HepG2 (cell line): ENCODE data around the gene DDX11. TPM values are rescaled to one million over a fixed set of nuclear protein-coding genes. Genes with fewer than 3 reads are reported as not detected.
"Not testable (repeated sequence)": the region's sequence is repeated elsewhere in the genome, so short reads cannot be mapped to it uniquely, and the experiment has no call there.

Experiments used
- ATAC-seq: fragments of 200-7000 bp; cut with Tn5 transposase; 3 replicates; pipeline ENCODE4 v1.9.1; 2020; ENCODE audit warnings: mild to moderate bottlenecking, moderate library complexity
- BruUV-seq: library from RNA; stranded (reverse); fragments of 400-500 nt; replicated peaks from 2 replicates; lab custom pipeline; 2021; lab: Mats Ljungman, UMichigan
- CTCF ChIA-PET: fragments of 300-600 bp; formaldehyde crosslinking; extraction: SDS; loops from one replicate; lab custom pipeline; 2021; ENCODE audit warnings: low total read pairs, inconsistent platforms, low intra/inter-chr PET ratio; lab: Yijun Ruan, JAX
- POLR2A ChIA-PET: fragments of 350-600 bp; sonication (Branson Sonifier 250); formaldehyde crosslinking; loops from one replicate; lab custom pipeline; 2020; ENCODE audit warnings: antibody characterized with exemption, inconsistent platforms; lab: Yijun Ruan, JAX
- DNase-seq: peaks from one replicate; pipeline ENCODE4 v3.0.0-alpha.2; 2015; ENCODE audit warnings: low spot score
- FAIRE-seq: peaks from 3 replicates; lab custom pipeline; 2011; peaks lifted over from hg19 to GRCh38; lab: Jason Lieb, UNC
- H2AFZ ChIP-seq: one replicate; pipeline ENCODE4 v1.6.1; 2011; ENCODE audit warnings: low read length, inconsistent platforms
- H3K27ac ChIP-seq: fragments of 300-600 bp; 3 replicates; pipeline ENCODE4 v1.8.0; 2011; ENCODE audit warnings: mixed run types, mild to moderate bottlenecking, mixed read lengths, low read length, inconsistent platforms; ENCODE audit not compliant: insufficient read depth; ENCODE audit errors: extremely low read length
- H3K27me3 ChIP-seq, 2 experiments: fragments of 200-600 bp in 1 of 2; 2 replicates in 1 of 2; 3 replicates in 1 of 2; pipeline versions ENCODE4 v1.6.0 to v1.8.0; 2011; ENCODE audit warnings: low read length in 2 of 2, mild to moderate bottlenecking in 2 of 2, moderate library complexity in 2 of 2, inconsistent platforms in 1 of 2; ENCODE audit not compliant: insufficient read depth in 2 of 2, control insufficient read depth in 1 of 2
- H3K36me3 ChIP-seq, 2 experiments: fragments of 200-600 bp in 1 of 2; replicated peaks in 1 of 2; 2 replicates in 1 of 2; 3 replicates in 1 of 2; pipeline versions ENCODE4 v1.5.1 to v1.8.0; 2011; ENCODE audit warnings: low read length in 2 of 2, inconsistent platforms in 1 of 2; ENCODE audit not compliant: insufficient read depth in 2 of 2, control insufficient read depth in 1 of 2
- H3K4me1 ChIP-seq: 2 replicates; pipeline ENCODE4 v1.5.1; 2012; ENCODE audit warnings: low read length, inconsistent platforms; ENCODE audit not compliant: insufficient read depth
- H3K4me2 ChIP-seq: 2 replicates; pipeline ENCODE4 v1.6.0; 2011; ENCODE audit warnings: low read depth, low read length, inconsistent platforms
- H3K4me3 ChIP-seq, 3 experiments: fragments of 200-600 bp in 1 of 3; sonication (generic), shearing (Covaris generic) in 1 of 3; replicated peaks in 1 of 3; 2 replicates each; pipeline ENCODE4 v1.5.1; 2011 to 2016; ENCODE audit warnings: low read length in 3 of 3, inconsistent platforms in 2 of 3, low read depth in 2 of 3, mild to moderate bottlenecking in 2 of 3, control low read depth in 1 of 3, mixed read lengths in 1 of 3; ENCODE audit not compliant: insufficient read depth in 1 of 3
- H3K79me2 ChIP-seq: one replicate; pipeline ENCODE4 v1.6.1; 2011; ENCODE audit warnings: low read length, inconsistent platforms; ENCODE audit not compliant: insufficient read depth
- H3K9ac ChIP-seq: 2 replicates; pipeline ENCODE4 v1.6.0; 2011; ENCODE audit warnings: mild to moderate bottlenecking, low read depth, low read length, inconsistent platforms; ENCODE audit not compliant: insufficient read depth
- H3K9me3 ChIP-seq: 2 replicates; pipeline ENCODE4 v1.5.1; 2012; ENCODE audit warnings: mild to moderate bottlenecking, low read length
- H4K20me1 ChIP-seq: 2 replicates; pipeline ENCODE4 v1.6.0; 2011; ENCODE audit warnings: inconsistent platforms, mild to moderate bottlenecking, low read length, moderate library complexity; ENCODE audit not compliant: insufficient read depth
- FOSL2 ChIP-seq: sonication (generic); formaldehyde crosslinking; IDR thresholded peaks from 2 replicates; pipeline ENCODE4 v1.4.0; 2020; ENCODE audit warnings: missing genetic modification reagents
- ZBTB26 ChIP-seq: IDR thresholded peaks from 2 replicates; pipeline ENCODE4 v1.6.1; 2016; ENCODE audit warnings: missing compliant biosample characterization, missing genetic modification reagents, borderline replicate concordance
- WGBS: methylation state at CpG from one replicate; pipeline ENCODE4 v1.1.6; 2017; ENCODE audit warnings: low lambda C conversion rate; 5-methylcytosine and 5-hydroxymethylcytosine counted together
- in situ Hi-C: cut with HindIII; loops from 2 replicates; pipeline ENCODE4 v1.10.0; 2017; ENCODE audit warnings: low pct_unique_long_range_greater_than_20kb; ENCODE audit not compliant: extremely low pct_ligation_motif_present
- intact Hi-C: fragments of 100-400 bp; cut with micrococcal nuclease; formaldehyde crosslinking; loops from one replicate; pipeline ENCODE4 v1.10.0; 2022; ENCODE audit not compliant: unreplicated experiment
- polyA plus RNA-seq, 8 experiments: library from polyadenylated mRNA; depleted of rRNA in 3 of 8; stranded (reverse) in 7 of 8; unstranded in 1 of 8; fragments of >200 nt; fragmentation: Illumina TruSeq in 4 of 8; extraction: Trizol in 4 of 8; gene quantifications; 2 replicates each; pipeline versions ENCODE4 v1.2.1 to v1.2.3, GENCODE V29; 2011 to 2016; ENCODE audit warnings: low read depth in 4 of 8, missing spikeins in 1 of 8, mixed read lengths in 1 of 8; ENCODE audit not compliant: insufficient read depth in 1 of 8
- total RNA-seq, 5 experiments: library from RNA; depleted of rRNA; stranded (reverse); fragments of >200 nt; fragmentation: Illumina TruSeq; extraction: Trizol; gene quantifications; 2 replicates each; pipeline ENCODE4 v1.2.3, GENCODE V29; 2016; ENCODE audit warnings: low read depth in 1 of 5

The DDX11 gene
- total and polyA plus RNA-seq, 2 of the 13 experiments (the other 11 are each of a cell fraction or from before 2014, with no cell fraction given): 23.9 to 40.8 TPM

- intact Hi-C loops, BruUV-seq, H3K9ac ChIP-seq, H3K36me3 ChIP-seq, in situ Hi-C loops, H3K79me2 ChIP-seq, H3K4me3 ChIP-seq, H3K27me3 ChIP-seq, H4K20me1 ChIP-seq, CTCF ChIA-PET, H3K9me3 ChIP-seq, H3K27ac ChIP-seq, H2AFZ ChIP-seq: not testable (repeated sequence)
- peak; percentile 81 for FAIRE-seq
- ATAC-seq: peak; percentile 97
- DNase-seq: peak; percentile 46
- peaks cover 18% of the 10 kb centered on the region for H3K4me1 ChIP-seq
- WGBS: 44% methylated on average over 7 of the region's 7 CpGs
- peak; percentile 84 for TF ChIP-seq FOSL2
- TF ChIP-seq ZBTB26 (CRISPR knock-in tag): peak; percentile 88
- TF ChIP-seq, all 625 proteins: peak for 2; not testable (repeated sequence) for 623
- H3K4me2 ChIP-seq, POLR2A ChIA-PET: not testable (repeated sequence)
These were observed 20.8 kb upstream of the DDX11 start for GRCh38 chr12:31052666-31053439.

GRCh38 chr12:31053944-31054343, 19.7 kb upstream of the DDX11 start:
- in situ Hi-C loops, H3K27me3 ChIP-seq, H4K20me1 ChIP-seq, CTCF ChIA-PET, intact Hi-C loops, H3K36me3 ChIP-seq, H3K79me2 ChIP-seq, H3K27ac ChIP-seq, ATAC-seq, H3K9me3 ChIP-seq, H2AFZ ChIP-seq, FAIRE-seq, BruUV-seq, DNase-seq, POLR2A ChIA-PET, H3K4me2 ChIP-seq, H3K4me3 ChIP-seq, H3K9ac ChIP-seq: not testable (repeated sequence)
- WGBS: 82% methylated on average over 1 of the region's 1 CpG
- peaks cover 18% of the 10 kb centered on the region for H3K4me1 ChIP-seq
